HG03108 (cell line): ENCODE data around the gene BTBD7.
A peak's percentile ranks its signal among the peaks of the same experiment; 100 is the strongest.
"Not testable (repeated sequence)": the region's sequence is repeated elsewhere in the genome, so short reads cannot be mapped to it uniquely, and the experiment has no call there.

ENCODE experiments used
- ATAC-seq: cut with Tn5 transposase; IDR thresholded peaks from one replicate; pipeline ENCODE4 v1.9.1; 2021; ENCODE audit warnings: moderate library complexity; ENCODE audit not compliant: unreplicated experiment

The BTBD7 gene

DNA sequence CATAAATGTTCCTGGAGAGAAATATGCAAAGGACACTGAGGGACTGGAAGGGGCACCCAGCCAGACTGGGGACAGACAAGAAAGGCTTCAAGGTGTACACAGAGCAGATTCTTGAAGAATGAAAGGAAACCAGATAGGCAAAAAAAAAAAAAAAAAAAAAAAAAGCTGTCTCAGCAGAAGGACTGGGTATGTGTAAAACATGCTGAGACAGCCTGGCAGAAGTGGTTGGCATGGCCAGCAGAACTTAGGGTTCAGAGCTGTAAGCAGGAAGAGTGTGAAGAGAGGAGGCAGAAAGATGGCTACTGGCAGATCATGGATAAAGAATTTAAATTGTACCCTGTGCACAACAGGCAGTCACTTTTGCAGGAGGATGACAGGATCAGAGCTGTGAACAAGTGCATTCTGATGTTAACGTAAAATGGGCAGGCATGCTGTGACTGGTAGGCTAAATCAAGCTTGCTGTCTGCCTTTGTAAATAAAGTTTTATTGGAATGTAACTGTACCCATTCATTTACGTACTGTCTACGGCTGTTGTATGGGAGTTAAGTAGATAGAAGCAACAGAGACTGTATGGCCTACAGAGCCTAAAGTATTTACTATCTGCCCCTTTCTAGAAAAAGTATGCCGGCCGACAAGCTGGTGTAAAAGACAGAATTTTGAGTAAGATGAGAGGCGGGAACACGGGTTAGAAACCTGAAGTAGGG lies 83.6 kb downstream of the BTBD7 start:
- ATAC-seq: no peak

DNA sequence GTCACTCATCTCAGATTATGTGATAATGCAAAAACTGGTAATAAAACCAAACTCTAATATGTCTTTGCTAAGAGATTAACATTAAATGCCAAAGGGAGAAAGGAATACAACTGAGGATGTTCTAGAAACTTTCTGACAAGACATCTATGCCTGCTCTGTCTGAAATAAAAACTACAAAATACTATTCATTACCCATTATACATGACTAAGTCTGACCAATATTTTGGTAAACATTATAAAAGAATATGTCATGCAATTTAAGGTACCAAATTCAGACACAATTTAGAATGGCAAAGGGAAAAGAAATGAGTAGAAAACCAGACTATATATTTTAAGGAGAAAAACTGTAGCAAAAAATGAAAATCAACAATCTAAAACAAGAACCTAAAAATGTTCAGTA lies 86.3 kb downstream of the BTBD7 start:
- ATAC-seq: no peak

DNA sequence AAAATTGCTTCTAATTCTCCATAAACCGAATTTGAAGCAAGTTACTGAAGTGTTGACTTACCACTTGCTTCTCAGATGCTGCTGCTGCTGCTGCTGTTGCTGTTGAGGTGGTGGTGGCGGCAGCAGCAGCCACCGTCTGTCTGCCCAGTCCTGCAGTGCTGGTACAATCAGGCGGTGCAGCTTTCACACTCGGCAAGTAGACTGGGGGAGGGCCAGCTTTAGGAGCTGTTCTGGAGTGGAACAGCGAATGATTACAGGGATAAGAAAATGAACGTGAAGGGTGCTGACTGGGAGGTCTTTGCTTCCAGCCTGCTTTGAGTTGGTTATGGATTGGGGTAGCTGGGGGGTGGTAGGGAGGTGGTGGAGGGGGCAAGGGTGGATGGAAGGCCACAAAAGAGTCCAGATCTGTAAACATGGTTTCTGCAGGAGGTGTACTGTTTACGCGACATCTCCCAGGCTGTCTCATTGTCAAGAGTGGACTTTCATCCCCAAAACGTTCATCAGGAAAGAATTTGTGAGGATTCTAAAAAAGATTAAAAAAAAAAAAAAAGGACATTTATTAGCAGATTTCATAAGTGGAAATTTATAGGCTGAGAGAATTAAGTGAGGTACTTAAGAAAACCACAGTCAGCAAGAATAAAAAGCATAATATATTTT lies 86.9 kb downstream of the BTBD7 start:
- no peak for ATAC-seq

DNA sequence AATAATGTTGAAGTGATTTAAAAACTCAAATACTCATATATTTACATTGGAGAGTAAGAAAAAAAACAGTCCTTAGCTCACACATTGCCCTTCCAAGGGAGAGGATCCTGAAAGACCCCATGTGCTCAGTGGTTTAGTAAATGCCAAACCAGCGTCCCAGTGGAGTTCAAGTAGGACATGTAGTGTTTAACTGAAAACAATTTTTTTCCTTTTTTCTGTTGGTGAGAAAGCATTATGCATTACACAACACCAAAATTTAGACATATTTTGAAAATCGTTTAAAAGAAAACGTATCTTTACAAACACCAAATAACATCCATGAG lies 92.2 kb downstream of the BTBD7 start:
- ATAC-seq: no peak

DNA sequence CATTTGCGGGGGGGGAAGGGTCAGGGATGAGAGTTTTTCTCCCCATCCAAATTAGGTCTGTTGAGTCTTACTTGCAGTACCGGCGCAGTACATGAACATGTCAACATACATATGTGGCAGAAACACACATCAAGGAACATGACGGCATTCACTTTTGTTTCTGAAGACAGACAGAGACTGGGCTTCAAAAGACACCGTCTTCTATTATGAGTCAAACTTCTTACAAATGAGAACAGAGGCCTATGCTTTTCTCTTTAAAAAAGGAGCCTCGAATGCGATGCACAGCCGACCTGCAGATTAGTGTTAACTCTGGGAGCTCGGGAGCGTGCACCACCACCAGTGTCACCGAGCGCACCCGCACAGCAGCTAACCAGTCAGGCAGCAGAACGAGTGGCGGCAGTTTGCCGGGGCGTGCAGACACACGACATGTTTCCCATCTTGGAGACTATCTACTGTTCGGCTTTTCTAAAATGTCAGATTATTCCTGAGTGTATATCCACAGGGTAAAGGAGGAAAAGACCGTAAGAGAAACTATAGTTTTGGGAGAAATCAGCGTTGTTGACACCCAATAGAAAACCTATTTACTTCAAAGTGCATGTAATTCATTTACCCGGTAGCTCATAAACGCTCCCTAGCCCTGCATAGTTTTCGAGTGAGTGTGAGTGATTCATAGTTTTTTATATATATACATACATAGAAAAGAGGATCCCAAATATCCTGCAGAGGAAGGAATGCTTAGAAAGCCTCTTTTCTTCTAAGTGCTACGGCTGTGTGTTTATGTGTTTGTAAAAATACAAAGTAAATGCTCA lies 92.8 kb downstream of the BTBD7 start:
- ATAC-seq: no peak

DNA sequence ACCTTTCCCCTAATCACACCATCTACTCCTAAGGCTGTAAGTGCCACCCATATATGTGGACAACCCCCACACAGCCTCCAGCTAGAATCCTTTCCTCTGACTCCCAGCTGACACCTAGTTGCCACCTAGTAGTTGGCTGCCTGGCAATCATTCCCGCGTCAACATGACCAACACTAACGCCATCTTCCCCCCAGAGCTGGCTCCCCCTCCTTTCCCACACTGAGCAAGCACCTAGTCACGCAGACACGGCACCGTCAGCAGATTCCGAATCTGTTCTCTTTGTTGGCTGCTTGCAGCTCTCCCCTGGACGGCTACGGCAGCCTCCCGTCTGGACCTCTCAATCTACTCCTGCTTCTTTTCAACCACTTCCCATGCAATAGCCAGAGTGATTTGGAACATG lies 98.0 kb downstream of the BTBD7 start:
- no peak for ATAC-seq

DNA sequence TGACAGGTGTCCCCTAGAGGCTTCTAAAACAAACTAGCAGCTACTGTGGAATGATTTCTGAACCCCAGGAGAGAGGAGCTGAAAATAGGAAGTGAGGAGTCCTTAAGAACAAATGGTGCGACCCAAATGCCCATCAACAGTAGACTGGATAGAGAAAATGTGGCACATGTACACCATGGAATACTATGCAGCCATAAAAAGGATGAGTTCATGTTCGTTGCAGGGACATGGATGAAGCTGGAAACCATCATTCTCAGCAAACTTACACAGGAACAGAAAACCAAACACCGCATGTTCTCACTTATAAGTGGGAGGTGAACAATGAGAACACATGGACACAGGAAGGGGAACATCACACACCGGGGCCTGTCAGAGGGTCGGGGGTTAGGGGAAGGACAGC lies 99.8 kb downstream of the BTBD7 start:
- not testable (repeated sequence) for ATAC-seq

DNA sequence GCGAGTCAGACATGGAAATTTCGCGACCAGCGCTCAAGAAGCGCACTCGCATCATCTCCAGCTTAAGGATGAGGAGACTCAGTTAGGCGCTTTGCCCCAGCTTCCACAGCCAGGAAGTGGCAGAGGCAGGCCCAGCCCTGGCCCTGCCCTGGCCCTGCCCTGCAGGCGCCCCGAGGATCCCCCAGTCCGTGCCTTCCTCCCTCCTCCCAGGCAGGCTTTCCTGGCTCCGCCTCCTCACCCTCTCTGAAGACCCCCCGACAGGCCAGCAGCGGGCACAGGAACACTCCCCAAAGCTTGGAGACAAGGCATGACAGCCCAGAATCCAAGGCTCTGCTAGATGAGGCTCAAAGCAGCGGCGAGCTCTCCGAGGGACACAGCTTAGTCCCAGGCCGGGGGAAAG lies 100.7 kb downstream of the BTBD7 start:
- no peak for ATAC-seq

DNA sequence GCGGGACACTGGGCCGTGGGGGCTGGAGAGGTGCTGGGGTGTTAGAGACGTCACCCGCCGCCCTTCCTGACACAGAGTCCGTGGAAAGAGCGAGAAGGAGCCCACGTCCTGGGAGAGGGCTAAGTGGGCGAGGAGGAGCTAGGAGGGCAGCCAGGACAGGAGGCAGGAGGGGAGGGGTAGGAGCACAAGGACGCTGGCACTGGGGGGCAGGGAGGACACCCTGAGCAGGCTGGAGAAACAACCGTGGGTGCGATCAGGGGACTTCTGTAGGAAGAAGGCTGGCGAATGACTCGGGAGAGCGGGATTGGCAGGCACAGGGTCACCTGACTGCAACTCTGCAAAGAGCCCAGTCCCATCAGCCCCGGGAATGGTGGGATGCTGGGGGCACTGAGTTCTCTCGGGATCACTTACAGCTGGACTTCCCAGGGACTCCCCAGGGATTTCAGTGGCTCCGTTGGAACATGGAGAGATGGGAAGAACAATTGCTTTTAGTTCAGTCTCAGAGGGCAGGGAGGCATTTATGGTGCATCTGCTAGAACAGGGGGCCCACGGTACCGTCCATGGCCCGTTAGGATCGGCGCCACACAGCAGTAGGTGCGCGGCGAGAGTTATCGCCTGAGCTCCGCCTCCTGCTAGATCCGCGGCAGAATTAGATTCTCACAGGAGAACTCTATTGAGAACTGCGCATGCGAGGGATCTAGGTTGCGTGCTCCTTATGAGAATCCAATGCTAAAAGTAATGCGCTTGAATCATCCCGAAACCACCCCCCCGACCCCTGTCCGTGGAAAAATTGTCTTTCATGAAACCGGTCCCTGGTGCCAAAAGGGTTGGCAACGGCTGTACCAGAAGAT lies 101.5 kb downstream of the BTBD7 start:
- no peak for ATAC-seq

DNA sequence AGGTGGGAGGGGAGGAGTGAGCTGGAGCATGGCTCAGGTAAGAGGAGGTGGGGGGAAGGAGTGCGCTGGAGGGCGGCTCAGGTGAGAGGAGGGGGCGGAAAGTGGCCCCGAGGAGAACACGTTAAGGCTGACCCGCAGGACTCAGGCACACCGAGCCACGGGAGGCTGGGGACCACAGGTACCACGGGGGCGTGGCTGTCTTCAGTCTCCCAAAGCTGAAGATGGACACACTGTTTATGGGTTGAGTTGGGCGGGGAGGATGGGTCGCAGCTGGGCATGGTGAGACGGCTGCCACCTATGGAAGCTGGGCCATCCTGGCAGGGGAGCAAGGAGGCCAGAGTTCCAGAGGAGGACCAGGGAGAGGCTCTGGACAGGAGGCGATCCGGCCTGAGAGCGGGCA lies 102.3 kb downstream of the BTBD7 start:
- ATAC-seq: no peak

DNA sequence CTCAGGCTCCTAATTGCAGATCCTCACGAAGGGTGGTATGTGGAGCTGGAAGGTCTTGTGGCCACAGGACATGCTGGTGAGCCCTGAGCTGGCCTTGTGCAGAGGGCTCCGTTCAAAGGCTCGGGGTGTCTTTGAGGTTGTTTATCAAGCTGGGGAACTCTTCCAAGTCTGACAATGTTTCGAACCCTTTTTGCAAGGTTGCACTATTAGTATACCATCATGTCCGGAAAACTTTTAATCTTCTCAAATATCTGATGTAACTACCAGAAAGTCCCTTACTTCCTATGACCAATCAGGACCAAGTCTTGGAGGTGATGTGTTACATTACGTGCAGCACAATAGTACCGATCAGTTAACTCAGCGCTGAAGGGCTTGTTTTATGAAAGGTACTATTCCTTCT lies 104.3 kb downstream of the BTBD7 start:
- no peak for ATAC-seq

DNA sequence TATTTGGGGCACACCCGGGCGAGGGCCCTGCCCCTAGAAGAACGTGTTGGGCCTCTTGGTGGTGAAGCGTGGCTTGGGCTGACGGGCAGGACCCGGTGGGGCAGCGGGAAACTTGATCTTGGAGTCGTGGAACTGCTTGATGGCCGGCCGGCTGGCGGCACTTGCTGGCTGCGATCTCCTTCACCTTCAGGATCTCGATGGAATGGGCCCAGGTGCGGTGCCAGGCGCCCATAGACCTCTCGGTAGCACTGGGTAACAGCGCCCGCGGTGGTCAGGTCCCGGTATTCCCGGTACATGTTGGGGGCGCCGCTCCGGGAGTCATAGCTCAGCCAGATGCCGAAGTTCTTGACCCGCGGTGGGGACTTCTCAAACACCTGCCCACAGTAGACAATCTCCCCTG lies 109.3 kb downstream of the BTBD7 start:
- ATAC-seq: no peak

DNA sequence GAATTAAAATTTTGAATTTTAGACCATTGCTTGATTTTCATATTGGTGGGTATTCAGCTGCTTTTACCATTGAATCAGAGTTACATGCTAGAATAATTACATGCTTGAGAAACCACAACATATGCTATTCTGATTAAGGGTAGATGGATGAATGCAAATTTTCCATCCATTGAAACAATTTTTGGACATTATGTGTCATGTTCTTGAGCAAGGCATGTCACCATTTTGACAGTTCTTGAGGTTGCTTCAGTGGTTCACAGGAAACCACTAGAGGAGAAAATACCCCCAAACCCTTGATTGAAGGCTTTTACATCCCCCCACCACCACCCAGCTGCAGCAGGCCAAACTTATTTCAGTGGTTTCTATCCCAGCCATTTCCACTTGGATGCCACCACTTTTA lies 112.3 kb downstream of the BTBD7 start:
- ATAC-seq: no peak

DNA sequence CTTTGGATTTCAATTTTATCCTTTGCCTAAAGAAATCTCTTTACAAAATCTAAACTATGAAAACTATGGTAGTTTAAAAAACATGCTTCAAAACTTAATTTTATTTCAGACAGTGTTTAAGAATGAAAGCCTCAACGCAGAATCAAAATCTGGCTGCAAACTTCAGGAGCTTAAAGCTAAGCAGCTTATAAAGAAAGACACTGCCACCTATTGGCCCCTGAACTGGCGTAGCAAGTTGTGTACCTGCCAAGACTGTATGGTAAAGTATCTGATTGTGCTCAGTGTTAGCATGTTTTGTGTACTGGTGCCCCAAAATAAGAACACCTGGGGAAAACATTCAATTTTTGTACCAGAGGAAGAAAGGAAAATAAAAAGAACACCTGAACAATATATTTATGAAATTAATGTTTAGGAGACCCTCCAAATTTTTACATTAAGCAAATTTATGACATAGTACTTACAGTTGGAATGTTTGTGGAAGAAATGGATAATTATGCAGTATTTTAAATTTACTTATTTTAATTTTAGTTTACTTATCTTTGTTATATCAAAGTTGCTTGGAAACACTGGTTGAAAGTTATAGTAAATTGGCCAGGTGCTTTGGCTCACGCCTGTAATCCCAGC lies 113.6 kb downstream of the BTBD7 start:
- ATAC-seq: no peak

DNA sequence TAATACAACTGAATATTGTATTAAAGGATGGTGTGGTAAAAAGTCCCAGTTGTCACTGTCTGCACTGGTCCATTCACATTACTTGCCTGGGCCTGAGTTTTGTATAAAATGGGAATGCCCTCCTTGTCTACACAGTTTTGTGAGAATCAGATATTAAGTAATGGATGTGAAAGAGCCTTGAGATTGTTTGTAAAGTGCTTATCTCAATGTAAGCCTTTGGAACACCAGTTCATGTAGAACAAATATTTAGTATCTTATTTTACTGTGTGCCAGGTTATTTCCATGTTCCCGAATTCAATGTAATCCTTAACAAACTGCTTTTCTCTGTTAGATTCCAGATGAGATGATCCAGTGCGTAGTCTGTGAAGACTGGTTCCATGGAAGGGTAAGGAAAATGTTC lies 118.2 kb downstream of the BTBD7 start:
- ATAC-seq: no peak

DNA sequence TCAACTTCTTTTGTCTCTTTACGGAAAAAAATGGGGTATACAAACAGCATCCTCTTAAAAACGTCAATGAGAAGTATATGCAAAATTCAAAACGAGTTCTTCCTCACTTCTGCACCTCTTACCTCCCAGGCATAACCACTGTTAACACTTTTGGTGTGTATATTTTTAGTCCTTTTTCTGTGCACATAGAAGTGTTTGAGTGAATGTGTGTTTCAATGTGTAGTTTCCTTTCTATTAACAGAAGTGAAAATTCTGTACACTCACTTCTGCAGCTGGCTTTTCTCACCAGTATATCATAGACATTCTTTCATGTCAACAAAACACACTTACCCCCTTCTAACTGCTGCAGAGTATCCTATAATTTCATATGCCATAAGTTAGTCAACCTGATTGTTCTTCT lies 120.4 kb downstream of the BTBD7 start:
- peak; percentile 71 for ATAC-seq

DNA sequence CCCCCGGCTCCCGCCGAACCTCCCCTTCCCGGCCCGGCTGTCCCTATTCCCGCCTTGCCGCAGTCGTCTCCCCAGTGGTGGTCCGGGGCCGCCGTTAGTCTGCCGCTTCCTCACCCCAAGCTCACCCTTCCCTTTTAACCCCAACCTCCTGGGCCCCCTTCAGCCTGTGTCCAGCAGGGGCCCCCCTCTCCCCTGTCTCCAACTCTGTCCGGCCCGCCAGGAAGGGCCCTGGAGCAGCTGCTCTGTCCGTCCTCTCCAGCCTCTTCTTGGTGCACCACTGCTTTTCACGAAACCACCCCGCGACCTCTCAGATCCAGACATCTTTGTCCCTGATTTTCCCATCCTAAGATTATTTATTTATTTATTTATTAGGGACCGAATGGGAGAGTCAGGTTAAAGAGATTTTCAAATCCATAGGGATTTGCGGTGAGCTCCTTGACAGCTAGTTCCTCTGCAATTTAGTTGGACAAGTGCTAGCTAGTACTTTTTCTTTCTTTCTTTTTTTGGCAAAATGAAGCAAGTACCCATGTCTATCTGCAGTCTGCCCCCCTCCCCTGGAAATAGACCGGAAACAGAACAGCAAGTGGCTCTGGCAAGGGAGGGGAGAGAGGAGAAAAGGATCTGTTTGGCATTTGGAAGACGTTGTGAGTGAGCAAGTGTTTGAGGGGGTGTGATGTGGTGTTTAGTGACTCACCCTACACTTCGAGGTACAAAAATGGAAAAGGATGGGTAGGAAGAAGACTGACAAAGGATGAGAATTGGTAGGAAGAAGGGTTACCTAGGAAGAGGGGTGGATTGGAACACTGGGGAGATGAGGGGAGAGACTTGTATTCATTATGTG lies 125.1 kb downstream of the BTBD7 start:
- peak; percentile 34 for ATAC-seq

DNA sequence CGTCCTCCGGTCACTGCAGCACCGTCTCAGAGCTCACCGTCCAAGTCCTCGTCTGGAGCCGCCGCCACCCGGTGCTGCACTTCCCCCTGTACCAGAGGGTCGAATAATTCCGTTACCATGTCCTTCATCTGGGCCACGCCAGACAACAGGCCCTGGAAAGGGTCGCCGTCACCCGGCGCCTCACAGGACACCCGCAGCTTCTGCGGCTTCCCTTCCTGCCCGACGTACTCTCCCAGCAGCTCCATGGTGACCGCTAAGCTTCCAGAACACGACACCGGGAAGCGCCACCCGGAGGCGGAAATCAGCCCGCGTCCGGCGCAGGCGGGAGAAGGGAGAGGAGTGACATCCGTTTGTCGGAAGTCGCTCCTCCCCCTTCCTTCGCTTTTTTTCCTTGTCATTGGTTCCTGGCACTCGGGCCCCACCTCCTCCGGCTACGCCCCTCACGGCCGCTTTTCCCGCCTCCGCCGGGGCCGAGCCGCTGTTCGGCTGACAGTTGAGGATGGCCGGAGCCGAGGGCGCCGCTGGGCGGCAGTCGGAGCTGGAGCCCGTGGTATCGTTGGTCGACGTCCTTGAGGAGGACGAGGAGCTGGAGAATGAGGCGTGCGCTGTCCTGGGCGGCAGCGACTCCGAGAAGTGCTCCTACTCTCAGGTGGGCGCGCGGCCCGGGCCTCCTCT lies 125.9 kb downstream of the BTBD7 start, which contains the start of the genes GON7 and UBR7:
Gene GON7, minus strand, starts transcription at position 273 of the 675 bp plus-strand sequence. Its CDS starts 28 bp downstream, at position 245.
Gene UBR7, plus strand, starts transcription at position 464 of the 675 bp plus-strand sequence. Its CDS starts 36 bp downstream, at position 500.
- ATAC-seq: peak; percentile 77

DNA sequence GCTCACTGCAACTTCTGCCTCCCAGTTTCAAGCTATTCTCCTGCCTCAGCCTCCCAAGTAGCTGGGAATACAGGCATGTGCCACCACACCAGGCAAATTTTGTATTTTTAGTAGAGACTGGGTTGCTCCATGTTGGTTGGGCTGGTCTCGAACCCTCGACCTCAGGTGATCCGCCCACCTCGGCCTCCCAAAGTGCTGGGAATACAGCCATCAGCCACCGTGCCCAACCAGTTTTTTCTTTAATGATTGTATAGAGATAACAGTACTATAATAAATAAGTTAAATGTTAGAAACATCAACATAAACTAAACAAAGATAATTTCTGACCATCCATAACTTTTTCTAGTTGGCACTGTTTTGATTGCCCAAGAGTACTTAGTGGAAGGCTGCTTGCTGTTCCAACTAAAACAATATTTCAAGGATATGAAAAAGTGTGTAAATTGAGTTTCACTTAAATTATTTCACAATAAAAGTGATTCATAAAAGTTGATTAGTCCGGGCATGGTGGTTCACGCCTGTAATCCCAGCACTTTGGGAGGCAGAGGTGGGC lies 131.6 kb downstream of the BTBD7 start:
- ATAC-seq: no peak
